ENCODE measurements around the gene WDFY3. TPM values are rescaled to one million over a fixed set of nuclear protein-coding genes. Genes with fewer than 3 reads are reported as not detected.

The WDFY3 gene
- total RNA-seq, 2 experiments from 2014 or later = not detected

DNA sequence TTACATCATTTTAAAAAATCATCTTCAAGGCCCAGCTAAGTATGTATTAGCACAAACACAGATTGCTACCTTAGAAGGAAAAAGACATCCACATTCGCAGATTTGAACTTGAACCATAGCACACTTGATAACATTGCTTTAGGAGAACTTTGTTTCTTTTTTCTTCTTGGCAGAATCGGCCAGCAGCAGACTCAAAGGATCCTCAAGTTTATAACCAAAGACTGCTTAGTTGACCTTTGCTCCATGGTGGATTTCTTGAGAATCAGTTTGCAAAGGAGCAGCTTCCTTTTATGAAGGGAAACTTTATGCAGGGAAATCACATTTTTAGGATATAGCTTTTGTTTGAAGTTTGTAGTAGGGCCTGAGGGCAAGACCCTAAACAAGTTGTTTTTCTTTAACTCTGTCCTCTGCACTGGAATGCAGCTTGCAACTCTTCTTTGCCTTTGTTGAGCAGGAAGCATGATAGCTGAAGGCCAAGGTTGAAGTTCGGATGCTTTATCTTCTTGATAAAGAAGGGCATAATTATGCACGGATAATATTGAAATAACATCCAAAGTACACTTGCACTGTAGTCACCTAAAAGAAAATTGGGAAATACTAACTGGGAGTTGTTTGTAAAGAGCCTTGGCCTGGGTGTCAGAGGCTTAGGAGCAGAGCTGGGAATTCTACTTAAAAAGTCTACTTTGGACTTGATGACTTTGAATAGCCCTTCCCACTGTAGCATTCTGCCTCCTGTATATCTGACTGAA, 305.1 kb downstream of the WDFY3 start:
- ATAC-seq = no peak
- Mint-ChIP-seq H3K4me1 (ENCODE audit: low read depth) (no peaks in the 10 kb centered on the region), H3K27ac (no peak overlapping the region), H3K27me3 (ENCODE audit: low read depth) (no peaks in the 10 kb centered on the region), H3K36me3 (ENCODE audit: low read depth) (no peaks in the 10 kb centered on the region), H3K9me3 (ENCODE audit: insufficient read depth) (no peaks in the 10 kb centered on the region), H3K4me3 (no peak overlapping the region)
- ChIA-PET POLR2A (no interaction called here), CTCF (no interaction called here)
- no peak for DNase-seq

DNA sequence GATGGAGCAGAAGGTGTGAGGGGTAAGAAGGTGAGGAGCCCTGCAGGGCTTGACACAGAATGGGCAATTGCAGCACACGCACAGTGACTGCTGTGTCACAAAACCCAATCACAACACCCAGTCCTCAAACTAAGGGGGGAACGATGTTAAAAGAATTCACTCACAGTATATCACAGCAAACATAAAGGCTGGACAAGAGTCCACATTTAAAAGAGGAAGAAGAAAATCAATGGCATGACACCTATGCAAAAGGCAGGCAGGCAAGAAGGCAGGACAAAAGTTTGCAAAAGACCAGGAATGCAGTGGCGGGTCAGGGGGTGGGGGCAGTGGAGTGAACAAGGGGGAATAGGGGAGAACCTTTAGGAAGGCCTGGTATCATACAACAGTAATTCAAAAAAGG, 305.9 kb downstream of the WDFY3 start:
- CTCF ChIA-PET = no interaction called here
- Mint-ChIP-seq H3K27me3 (ENCODE audit: low read depth) (no peaks in the 10 kb centered on the region), H3K4me1 (ENCODE audit: low read depth) (no peaks in the 10 kb centered on the region), H3K27ac (no peak overlapping the region), H3K9me3 (ENCODE audit: insufficient read depth) (no peaks in the 10 kb centered on the region), H3K4me3 (no peak overlapping the region), H3K36me3 (ENCODE audit: low read depth) (no peaks in the 10 kb centered on the region)
- ATAC-seq (no peak), DNase-seq (no peak)
- POLR2A ChIA-PET = no interaction called here

DNA sequence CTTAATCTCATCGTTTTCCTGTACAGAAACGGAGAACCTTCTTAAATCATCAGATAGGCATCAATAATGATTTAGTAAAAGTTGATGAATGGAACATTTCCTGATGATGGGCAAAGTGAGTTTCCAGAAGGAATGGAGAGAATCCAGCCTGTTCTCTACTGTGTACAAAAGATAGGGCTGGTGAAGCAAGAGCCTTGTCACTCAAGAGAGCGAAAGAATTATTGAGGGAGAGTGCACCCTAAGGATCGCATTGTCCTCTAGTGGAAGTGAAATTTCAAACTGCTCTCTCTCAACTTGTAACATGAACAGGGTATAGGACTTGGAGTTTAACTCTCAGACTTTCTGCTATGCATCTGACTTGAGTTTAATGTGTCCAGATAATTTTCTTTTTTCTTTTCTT, 314.0 kb downstream of the WDFY3 start:
- DNase-seq (no peak), ATAC-seq (no peak)
- Mint-ChIP-seq H3K4me3 (no peak overlapping the region), H3K36me3 (ENCODE audit: low read depth) (no peaks in the 10 kb centered on the region), H3K4me1 (ENCODE audit: low read depth) (no peaks in the 10 kb centered on the region), H3K27ac (no peak overlapping the region), H3K9me3 (ENCODE audit: insufficient read depth) (no peaks in the 10 kb centered on the region), H3K27me3 (ENCODE audit: low read depth) (no peaks in the 10 kb centered on the region)
- ChIA-PET POLR2A (no interaction called here), CTCF (no interaction called here)

DNA sequence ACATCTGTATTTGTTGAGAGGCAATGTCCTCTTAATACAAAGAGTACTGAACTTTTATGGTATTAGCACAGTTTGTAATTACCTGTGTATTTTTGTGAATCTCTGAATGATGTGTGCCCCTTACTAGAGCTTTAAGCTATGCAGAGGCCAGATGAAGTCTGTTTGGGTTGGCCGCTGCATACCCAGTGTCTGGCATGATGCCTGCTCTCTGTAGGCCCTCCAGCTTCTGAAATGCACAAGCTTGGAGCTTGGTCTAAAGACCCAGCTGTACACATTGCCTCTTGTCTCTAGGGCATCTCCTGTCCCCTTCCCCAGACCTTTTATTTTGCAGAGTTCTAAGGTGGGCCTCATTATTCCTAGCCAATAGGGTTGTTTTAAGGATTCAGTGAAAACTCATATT, 315.0 kb downstream of the WDFY3 start:
- no peak for DNase-seq
- no peak for ATAC-seq
- Mint-ChIP-seq H3K9me3 (ENCODE audit: insufficient read depth) (no peaks in the 10 kb centered on the region), H3K36me3 (ENCODE audit: low read depth) (no peaks in the 10 kb centered on the region), H3K27me3 (ENCODE audit: low read depth) (no peaks in the 10 kb centered on the region), H3K27ac (no peak overlapping the region), H3K4me1 (ENCODE audit: low read depth) (no peaks in the 10 kb centered on the region), H3K4me3 (no peak overlapping the region)
- ChIA-PET POLR2A (no interaction called here), CTCF (no interaction called here)

- Mint-ChIP-seq H3K36me3 (ENCODE audit: low read depth) (no peaks in the 10 kb centered on the region), H3K27ac (no peak overlapping the region), H3K27me3 (ENCODE audit: low read depth) (peaks cover 3% of the 10 kb centered on the region), H3K4me3 (no peak overlapping the region), H3K4me1 (ENCODE audit: low read depth) (no peaks in the 10 kb centered on the region), H3K9me3 (ENCODE audit: insufficient read depth) (no peaks in the 10 kb centered on the region)
- ChIA-PET POLR2A (no interaction called here), CTCF (interaction anchor here (0.5 kb wide), 1 partner anchor 71 kb away, joined by 3 read pairs; no protein-coding TSS in a partner anchor)
- ATAC-seq = no peak
- DNase-seq = no peak
Measured at GRCh38 chr4:84648863-84649647, 317.4 kb downstream of the WDFY3 start.

DNA sequence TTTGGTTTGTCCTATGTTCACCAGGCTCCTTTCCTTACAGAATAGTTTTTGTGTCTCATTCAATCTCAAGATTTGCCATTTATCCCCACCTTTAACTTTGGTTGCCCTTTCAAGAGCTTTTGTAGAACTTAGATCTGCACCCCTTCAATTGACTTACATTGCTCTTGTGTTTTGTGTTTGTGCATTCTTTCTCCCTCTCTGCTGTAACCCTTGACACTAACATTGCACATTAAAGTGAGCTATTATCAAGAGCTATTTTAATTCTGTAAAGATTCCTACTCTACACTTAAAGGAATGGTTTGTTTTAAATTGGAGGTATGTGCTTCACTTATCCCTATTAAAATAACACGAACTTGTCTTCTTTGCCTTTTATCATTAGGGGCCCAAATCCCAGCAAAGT, 318.3 kb downstream of the WDFY3 start:
- ChIA-PET POLR2A (no interaction called here), CTCF (interaction anchor here (0.5 kb wide), 1 partner anchor 70 kb away, joined by 3 read pairs; no protein-coding TSS in a partner anchor)
- Mint-ChIP-seq H3K27ac (no peak overlapping the region), H3K36me3 (ENCODE audit: low read depth) (no peaks in the 10 kb centered on the region), H3K4me3 (no peak overlapping the region), H3K4me1 (ENCODE audit: low read depth) (no peaks in the 10 kb centered on the region), H3K9me3 (ENCODE audit: insufficient read depth) (no peaks in the 10 kb centered on the region), H3K27me3 (ENCODE audit: low read depth) (peaks cover 3% of the 10 kb centered on the region)
- ATAC-seq (no peak), DNase-seq (no peak)

GRCh38 chr4:84647312-84647884, 319.1 kb downstream of the WDFY3 start:
- H3K27me3 Mint-ChIP-seq (ENCODE audit: low read depth) = peaks cover 3% of the 10 kb centered on the region
- H3K4me3 Mint-ChIP-seq = no peak overlapping the region
- H3K4me1 Mint-ChIP-seq (ENCODE audit: low read depth) = no peaks in the 10 kb centered on the region
- ChIA-PET POLR2A (no interaction called here), CTCF (no interaction called here)
- ATAC-seq (no peak), DNase-seq (no peak)
- H3K27ac Mint-ChIP-seq = no peak overlapping the region
- H3K9me3 Mint-ChIP-seq (ENCODE audit: insufficient read depth) = no peaks in the 10 kb centered on the region
- no peaks in the 10 kb centered on the region for H3K36me3 Mint-ChIP-seq (ENCODE audit: low read depth)

DNA sequence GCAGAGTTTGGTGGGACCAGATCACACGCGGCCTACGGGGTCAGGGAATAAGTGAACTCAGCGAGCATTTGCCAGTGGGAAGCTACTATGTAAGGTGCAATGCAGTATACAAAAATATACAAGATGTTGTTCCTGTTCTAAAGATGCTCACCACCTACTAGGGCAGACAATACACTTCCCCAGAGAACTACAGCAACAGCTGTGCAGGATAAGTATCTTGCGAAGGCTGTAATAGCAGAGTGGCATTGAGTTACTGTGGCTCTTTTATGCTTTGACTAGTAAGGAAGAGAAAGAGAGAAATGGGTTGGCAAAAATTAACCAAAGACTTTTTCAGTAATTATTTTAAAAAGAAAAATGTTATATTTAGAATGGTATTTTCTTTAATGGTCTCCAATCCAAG, 322.4 kb downstream of the WDFY3 start:
- no peak overlapping the region for H3K4me3 Mint-ChIP-seq
- H3K27me3 Mint-ChIP-seq (ENCODE audit: low read depth) = peaks cover 3% of the 10 kb centered on the region
- H3K36me3 Mint-ChIP-seq (ENCODE audit: low read depth) = no peaks in the 10 kb centered on the region
- no peaks in the 10 kb centered on the region for H3K9me3 Mint-ChIP-seq (ENCODE audit: insufficient read depth)
- H3K4me1 Mint-ChIP-seq (ENCODE audit: low read depth) = no peaks in the 10 kb centered on the region
- POLR2A ChIA-PET = no interaction called here
- ATAC-seq (no peak), DNase-seq (no peak)
- H3K27ac Mint-ChIP-seq = no peak overlapping the region
- CTCF ChIA-PET = no interaction called here

DNA sequence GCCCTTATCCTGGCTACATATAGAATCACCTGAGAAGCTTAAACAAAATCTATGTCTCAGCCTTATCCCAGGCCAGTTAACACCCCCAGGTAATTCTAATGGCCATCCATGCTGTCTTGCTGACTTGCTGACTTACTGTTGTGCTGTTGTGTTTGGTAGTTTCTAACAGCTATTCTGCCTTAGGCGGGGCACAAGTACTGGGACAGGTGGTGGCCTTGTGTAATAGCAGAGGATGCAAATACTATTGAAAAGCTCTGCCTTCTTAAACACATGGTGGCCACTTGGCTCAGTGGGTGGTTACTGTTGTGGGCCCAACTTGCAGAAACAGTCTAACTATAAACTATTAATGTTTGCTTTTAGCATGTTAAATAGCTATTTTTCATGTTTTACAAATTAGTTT, 327.3 kb downstream of the WDFY3 start:
- H3K27me3 Mint-ChIP-seq (ENCODE audit: low read depth) = no peaks in the 10 kb centered on the region
- H3K4me3 Mint-ChIP-seq = no peak overlapping the region
- no peak for ATAC-seq
- ChIA-PET POLR2A (no interaction called here), CTCF (no interaction called here)
- H3K27ac Mint-ChIP-seq = no peak overlapping the region
- H3K36me3 Mint-ChIP-seq (ENCODE audit: low read depth) = no peaks in the 10 kb centered on the region
- H3K4me1 Mint-ChIP-seq (ENCODE audit: low read depth) = no peaks in the 10 kb centered on the region
- H3K9me3 Mint-ChIP-seq (ENCODE audit: insufficient read depth) = no peaks in the 10 kb centered on the region
- no peak for DNase-seq

GRCh38 chr4:84638092-84638491, 328.4 kb downstream of the WDFY3 start:
- CTCF ChIA-PET = no interaction called here
- DNase-seq (no peak), ATAC-seq (no peak)
- no peaks in the 10 kb centered on the region for H3K27me3 Mint-ChIP-seq (ENCODE audit: low read depth)
- H3K9me3 Mint-ChIP-seq (ENCODE audit: insufficient read depth) = no peaks in the 10 kb centered on the region
- no peak overlapping the region for H3K4me3 Mint-ChIP-seq
- H3K36me3 Mint-ChIP-seq (ENCODE audit: low read depth) = no peaks in the 10 kb centered on the region
- H3K27ac Mint-ChIP-seq = no peak overlapping the region
- H3K4me1 Mint-ChIP-seq (ENCODE audit: low read depth) = no peaks in the 10 kb centered on the region
- POLR2A ChIA-PET = no interaction called here

DNA sequence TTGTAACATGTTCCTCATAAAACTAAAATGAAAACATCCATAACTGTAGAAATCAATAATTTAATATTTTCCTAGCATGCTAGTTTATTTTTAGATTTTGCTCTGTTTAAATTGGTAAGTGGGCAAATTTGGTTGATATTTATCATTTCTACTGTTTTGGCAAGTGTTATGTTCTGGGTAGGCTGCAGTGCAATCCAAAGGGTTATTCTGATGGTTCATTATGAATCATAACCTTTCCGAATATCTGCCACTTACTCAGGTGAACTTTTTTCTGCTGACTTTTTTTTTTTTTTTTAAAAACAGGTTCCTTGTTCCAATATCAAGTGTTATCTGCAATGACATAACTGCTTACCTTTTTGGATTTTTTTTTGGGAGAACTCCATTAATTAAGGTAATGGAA, 331.5 kb downstream of the WDFY3 start:
- Mint-ChIP-seq H3K27ac (no peak overlapping the region), H3K9me3 (ENCODE audit: insufficient read depth) (no peaks in the 10 kb centered on the region), H3K4me1 (ENCODE audit: low read depth) (no peaks in the 10 kb centered on the region), H3K4me3 (no peak overlapping the region), H3K27me3 (ENCODE audit: low read depth) (no peaks in the 10 kb centered on the region), H3K36me3 (ENCODE audit: low read depth) (no peaks in the 10 kb centered on the region)
- ATAC-seq = no peak
- CTCF ChIA-PET = no interaction called here
- DNase-seq = no peak
- POLR2A ChIA-PET = no interaction called here

DNA sequence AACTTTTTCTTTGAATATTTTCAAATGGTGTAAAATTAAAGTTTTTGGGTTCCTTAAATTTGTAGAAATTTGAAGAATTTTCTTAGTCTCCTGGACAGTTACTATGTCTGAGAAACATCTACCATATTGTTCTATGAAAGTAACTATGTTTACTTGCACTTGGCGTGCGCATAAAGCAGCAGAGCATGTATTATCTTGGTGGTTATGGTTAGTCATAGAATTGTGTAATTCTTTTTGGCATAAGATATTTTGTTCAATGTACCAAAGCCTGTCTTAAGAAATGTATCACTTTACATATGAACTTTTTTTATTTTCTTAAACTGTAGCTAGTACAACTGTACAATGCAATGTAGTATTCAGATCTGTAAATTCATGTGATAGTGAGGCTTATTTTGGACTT, 334.4 kb downstream of the WDFY3 start:
- H3K4me1 Mint-ChIP-seq (ENCODE audit: low read depth) = no peaks in the 10 kb centered on the region
- ATAC-seq (no peak), DNase-seq (no peak)
- H3K27me3 Mint-ChIP-seq (ENCODE audit: low read depth) = no peaks in the 10 kb centered on the region
- ChIA-PET POLR2A (no interaction called here), CTCF (no interaction called here)
- no peaks in the 10 kb centered on the region for H3K36me3 Mint-ChIP-seq (ENCODE audit: low read depth)
- H3K4me3 Mint-ChIP-seq = no peak overlapping the region
- H3K9me3 Mint-ChIP-seq (ENCODE audit: insufficient read depth) = no peaks in the 10 kb centered on the region
- no peak overlapping the region for H3K27ac Mint-ChIP-seq

All from activated CD8-positive, alpha-beta T cell treated with anti-CD3 and anti-CD28 coated beads, Interleukin-2, amount 10 ng/mL, durations not matched to agents 7 days and 5 days (primary cell).